Loucy (cell line): ENCODE data around the gene RNF43.
A peak's percentile ranks its signal among the peaks of the same experiment; 100 is the strongest.

Experiments used
- H2AFZ ChIP-seq: fragments of 200-600 bp; sonication (generic); 2 replicates; pipeline ENCODE4 v1.6.0; 2016; ENCODE audit warnings: antibody characterized with exemption, mild to moderate bottlenecking, low read length, moderate library complexity
- H3F3A ChIP-seq: fragments of 200-600 bp; 2 replicates; pipeline ENCODE4 v1.6.0; 2016; ENCODE audit warnings: antibody characterized with exemption, low read depth, mild to moderate bottlenecking
- H3K27me3 ChIP-seq: fragments of 200-600 bp; sonication (generic); 2 replicates; pipeline ENCODE4 v1.6.1; 2014; ENCODE audit warnings: low read length, mild to moderate bottlenecking; ENCODE audit not compliant: insufficient read depth, poor library complexity, severe bottlenecking
- H3K36me3 ChIP-seq: fragments of 200-600 bp; sonication (generic); 2 replicates; pipeline ENCODE4 v1.6.1; 2016; ENCODE audit warnings: low read length; ENCODE audit not compliant: insufficient read depth
- H3K4me1 ChIP-seq: fragments of 200-600 bp; sonication (generic); 2 replicates; pipeline ENCODE4 v1.5.1; 2014; ENCODE audit warnings: low read length, mild to moderate bottlenecking; ENCODE audit not compliant: insufficient read depth, poor library complexity, severe bottlenecking
- H3K4me2 ChIP-seq: fragments of 200-600 bp; sonication (generic); 2 replicates; pipeline ENCODE4 v1.6.0; 2014; ENCODE audit warnings: antibody characterized with exemption, low read length, low read depth, mild to moderate bottlenecking; ENCODE audit not compliant: poor library complexity, severe bottlenecking
- H3K4me3 ChIP-seq: fragments of 200-600 bp; sonication (generic); 2 replicates; pipeline ENCODE4 v1.5.1; 2014; ENCODE audit warnings: low read length, mild to moderate bottlenecking, mixed read lengths; ENCODE audit not compliant: poor library complexity, severe bottlenecking
- H3K79me2 ChIP-seq: fragments of 200-600 bp; sonication (generic); 2 replicates; pipeline ENCODE4 v1.6.1; 2014; ENCODE audit warnings: low read length; ENCODE audit not compliant: insufficient read depth
- H3K9ac ChIP-seq: fragments of 200-600 bp; sonication (generic); 2 replicates; pipeline ENCODE4 v1.6.0; 2014; ENCODE audit warnings: mild to moderate bottlenecking, low read depth, low read length, moderate library complexity; ENCODE audit not compliant: poor library complexity, severe bottlenecking
- H3K9me2 ChIP-seq: fragments of 200-600 bp; sonication (generic); replicated peaks from 2 replicates; pipeline ENCODE4 v1.6.1; 2016; ENCODE audit warnings: low read depth, low read length, mixed read lengths
- H3K9me3 ChIP-seq: fragments of 200-600 bp; sonication (generic); 2 replicates; pipeline ENCODE4 v1.6.1; 2014; ENCODE audit warnings: mild to moderate bottlenecking, antibody characterized with exemption, low read length, low read depth; ENCODE audit not compliant: insufficient read depth
- H4K20me1 ChIP-seq: fragments of 200-600 bp; sonication (generic); 2 replicates; pipeline ENCODE4 v1.6.0; 2014; ENCODE audit warnings: antibody characterized with exemption, low read length, mild to moderate bottlenecking; ENCODE audit not compliant: insufficient read depth, poor library complexity, severe bottlenecking
- CTCF ChIP-seq: fragments of 200-600 bp; sonication (generic); conservative IDR thresholded peaks from 2 replicates; pipeline ENCODE4 v1.5.1; 2014; ENCODE audit warnings: mild to moderate bottlenecking, antibody characterized with exemption, low read length
- EZH2phosphoT487 ChIP-seq: fragments of 200-600 bp; IDR thresholded peaks from 2 replicates; pipeline ENCODE4 v1.6.1; 2018; ENCODE audit warnings: antibody characterized with exemption, mild to moderate bottlenecking, moderate library complexity, borderline replicate concordance

The RNF43 gene

GRCh38 chr17:58385359-58385899 is 31.9 kb downstream of the RNF43 start:
- Histone ChIP-seq H4K20me1 (no peaks in the 10 kb centered on the region), H3K79me2 (peaks cover 84% of the 10 kb centered on the region), H3K9me3 (no peaks in the 10 kb centered on the region), H3K9ac (no peak overlapping the region), H3K4me3 (no peak overlapping the region), H3K27me3 (no peaks in the 10 kb centered on the region), H3K4me1 (peaks cover 90% of the 10 kb centered on the region), H3K36me3 (no peaks in the 10 kb centered on the region), H3K4me2 (no peak overlapping the region), H3K9me2 (no peaks in the 10 kb centered on the region), H3F3A (peaks cover 18% of the 10 kb centered on the region), H2AFZ (no peak overlapping the region)
- TF ChIP-seq EZH2phosphoT487: no peak
- TF ChIP-seq CTCF: no peak

DNA sequence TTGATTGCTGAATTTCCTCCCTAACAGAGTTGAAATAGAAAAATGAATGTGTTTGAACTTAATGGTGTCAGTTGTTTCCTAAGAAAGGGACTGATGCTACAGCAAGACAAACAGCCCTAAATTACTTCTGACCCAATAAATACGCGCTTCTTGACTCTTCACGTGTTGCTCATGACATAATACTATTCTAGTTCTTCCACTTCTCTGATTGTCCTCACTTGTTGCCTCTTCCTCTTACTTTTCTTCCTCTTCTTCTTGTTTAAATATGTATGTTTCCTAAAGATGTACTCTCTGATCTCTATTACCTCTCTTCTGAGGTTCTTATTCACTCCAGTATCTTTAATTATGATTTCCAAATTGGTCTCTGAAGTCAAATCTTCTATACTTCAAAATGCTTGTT is 32.4 kb downstream of the RNF43 start:
- H3K79me2 ChIP-seq: peaks cover 84% of the 10 kb centered on the region
- H3F3A ChIP-seq: peaks cover 18% of the 10 kb centered on the region
- no peaks in the 10 kb centered on the region for H4K20me1 ChIP-seq
- H3K4me1 ChIP-seq: peaks cover 90% of the 10 kb centered on the region
- H3K9me2 ChIP-seq: no peaks in the 10 kb centered on the region
- H3K4me2 ChIP-seq: peak overlapping the region; percentile 43
- H3K4me3 ChIP-seq: no peak overlapping the region
- H3K27me3 ChIP-seq: no peaks in the 10 kb centered on the region
- H3K36me3 ChIP-seq: no peaks in the 10 kb centered on the region
- no peak overlapping the region for H2AFZ ChIP-seq
- peak overlapping the region; percentile 51 for H3K9ac ChIP-seq
- TF ChIP-seq EZH2phosphoT487 (no peak), CTCF (no peak)
- no peaks in the 10 kb centered on the region for H3K9me3 ChIP-seq

DNA sequence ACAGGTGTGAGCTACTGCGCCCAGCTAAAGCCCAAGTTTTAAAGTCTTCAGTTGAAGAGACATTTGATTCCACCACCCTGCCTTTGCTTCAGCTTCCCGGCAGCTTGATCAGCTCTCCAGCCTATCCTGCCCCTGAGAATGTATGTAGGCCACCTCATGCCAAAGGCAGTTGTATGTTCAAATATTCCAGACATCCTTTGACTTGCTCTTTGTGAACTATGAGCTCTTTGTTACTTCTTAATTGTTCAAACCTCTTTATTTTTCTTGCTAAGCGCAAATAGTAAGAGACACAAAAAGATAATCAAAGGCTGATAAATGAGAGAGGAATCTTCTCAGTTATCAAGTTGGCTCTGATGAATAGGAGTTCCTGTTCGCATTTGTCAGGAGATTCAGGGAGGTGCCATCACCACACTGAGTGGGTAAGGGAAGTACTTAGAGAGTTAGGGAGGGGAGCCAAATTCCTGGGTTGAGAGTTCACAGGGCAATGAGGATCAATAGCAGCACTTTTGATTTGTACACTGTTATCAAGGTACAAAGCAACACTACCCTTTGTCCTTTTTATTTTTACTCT is 33.4 kb downstream of the RNF43 start:
- peak overlapping the region; percentile 51 for H3K9ac ChIP-seq
- H3K9me3 ChIP-seq: no peaks in the 10 kb centered on the region
- peak overlapping the region; percentile 43 for H3K4me2 ChIP-seq
- no peaks in the 10 kb centered on the region for H3K27me3 ChIP-seq
- H3K4me1 ChIP-seq: peaks cover 90% of the 10 kb centered on the region
- TF ChIP-seq EZH2phosphoT487: no peak
- no peak for TF ChIP-seq CTCF
- no peaks in the 10 kb centered on the region for H3K36me3 ChIP-seq
- H2AFZ ChIP-seq: no peak overlapping the region
- no peaks in the 10 kb centered on the region for H3K9me2 ChIP-seq
- H3K79me2 ChIP-seq: peaks cover 84% of the 10 kb centered on the region
- no peak overlapping the region for H3K4me3 ChIP-seq
- no peaks in the 10 kb centered on the region for H4K20me1 ChIP-seq
- H3F3A ChIP-seq: peaks cover 12% of the 10 kb centered on the region
